ENCODE results near the gene TCF3.

DNA sequence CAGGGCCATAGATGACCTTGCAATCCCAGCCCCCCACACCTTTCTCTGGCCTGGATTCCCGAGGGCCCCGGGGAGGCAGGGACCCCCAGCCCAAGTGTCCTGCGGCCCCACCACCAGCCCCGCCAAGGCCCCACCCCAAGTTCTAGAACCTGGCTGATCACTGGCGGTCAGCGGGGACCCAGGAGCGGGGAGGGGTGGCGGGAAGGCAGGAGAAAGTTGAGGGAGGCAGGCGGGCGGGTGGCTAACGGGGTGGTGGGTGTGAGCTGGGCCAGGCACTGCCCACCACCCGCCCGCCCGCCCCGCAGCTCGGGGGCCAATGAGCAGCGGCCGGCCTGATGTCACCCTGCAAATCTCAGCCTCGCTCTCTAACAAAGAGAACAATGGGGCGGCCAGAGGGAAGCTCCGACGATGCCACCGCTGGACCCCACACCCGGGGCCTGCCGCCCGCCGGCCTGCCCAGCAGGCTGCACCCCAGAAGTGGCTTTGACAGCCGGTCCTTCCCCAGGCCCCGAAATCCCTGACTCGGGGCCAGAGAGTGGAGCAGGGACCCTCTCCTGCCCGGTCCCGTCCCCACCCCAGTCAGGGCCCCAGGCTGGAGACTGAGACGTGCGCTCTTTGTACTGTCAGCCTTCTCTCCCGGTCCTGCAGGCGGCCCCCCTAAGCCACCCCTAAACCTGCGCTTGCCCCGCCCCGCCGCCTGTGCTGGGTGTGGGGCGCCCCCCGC lies 85.9 kb downstream of the TCF3 start:
- TF ChIP-seq, protein P1, sequence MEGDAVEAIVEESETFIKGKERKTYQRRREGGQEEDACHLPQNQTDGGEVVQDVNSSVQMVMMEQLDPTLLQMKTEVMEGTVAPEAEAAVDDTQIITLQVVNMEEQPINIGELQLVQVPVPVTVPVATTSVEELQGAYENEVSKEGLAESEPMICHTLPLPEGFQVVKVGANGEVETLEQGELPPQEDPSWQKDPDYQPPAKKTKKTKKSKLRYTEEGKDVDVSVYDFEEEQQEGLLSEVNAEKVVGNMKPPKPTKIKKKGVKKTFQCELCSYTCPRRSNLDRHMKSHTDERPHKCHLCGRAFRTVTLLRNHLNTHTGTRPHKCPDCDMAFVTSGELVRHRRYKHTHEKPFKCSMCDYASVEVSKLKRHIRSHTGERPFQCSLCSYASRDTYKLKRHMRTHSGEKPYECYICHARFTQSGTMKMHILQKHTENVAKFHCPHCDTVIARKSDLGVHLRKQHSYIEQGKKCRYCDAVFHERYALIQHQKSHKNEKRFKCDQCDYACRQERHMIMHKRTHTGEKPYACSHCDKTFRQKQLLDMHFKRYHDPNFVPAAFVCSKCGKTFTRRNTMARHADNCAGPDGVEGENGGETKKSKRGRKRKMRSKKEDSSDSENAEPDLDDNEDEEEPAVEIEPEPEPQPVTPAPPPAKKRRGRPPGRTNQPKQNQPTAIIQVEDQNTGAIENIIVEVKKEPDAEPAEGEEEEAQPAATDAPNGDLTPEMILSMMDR (IDR thresholded peaks at IDR 0.05; ENCODE audit: poor library complexity), result no peak
- TF ChIP-seq EZH2phosphoT487 (IDR thresholded peaks at IDR 0.05; ENCODE audit: low read depth, severe bottlenecking, unreplicated experiment), result no peak

Measured in hepatocyte (in vitro differentiated cells).